IMR-90 (cell line): ENCODE data around the gene ATF7IP. TPM values are rescaled to one million over a fixed set of nuclear protein-coding genes. Genes with fewer than 3 reads are reported as not detected.

Experiments used
- ATAC-seq: fragments of 200-7000 bp; cut with Tn5 transposase; 2 replicates; pipeline ENCODE4 v1.9.1; 2020; ENCODE audit warnings: low read depth, mild to moderate bottlenecking, moderate library complexity
- BruUV-seq: library from RNA; stranded (reverse); fragments of 400-500 nt; replicated peaks from 2 replicates; lab custom pipeline; 2021; lab: Mats Ljungman, UMichigan
- CTCF ChIA-PET: fragments of 300-600 bp; formaldehyde crosslinking; extraction: SDS; loops from one replicate; lab custom pipeline; 2021; ENCODE audit warnings: antibody characterized with exemption; lab: Yijun Ruan, JAX
- POLR2A ChIA-PET: fragments of 300-600 bp; sonication (Branson Sonifier 250); formaldehyde crosslinking; loops from one replicate; lab custom pipeline; 2022; ENCODE audit warnings: antibody characterized with exemption; ENCODE audit not compliant: unreplicated experiment; lab: Charles Lee
- DNase-seq: peaks from one replicate; pipeline ENCODE4 v3.0.0; 2013
- H2AFZ ChIP-seq: replicated peaks from 2 replicates; pipeline ENCODE3; 2013; ENCODE audit warnings: low read length, mild to moderate bottlenecking; ENCODE audit not compliant: poor library complexity
- H2AK5ac ChIP-seq: 2 replicates; pipeline ENCODE4 v1.6.1; 2013; ENCODE audit warnings: low read depth, low read length, inconsistent platforms
- H2AK9ac ChIP-seq: replicated peaks from 2 replicates; pipeline ENCODE3; 2013; ENCODE audit warnings: mild to moderate bottlenecking, low read depth, low read length, moderate library complexity; ENCODE audit not compliant: poor library complexity
- H2BK120ac ChIP-seq: 2 replicates; pipeline ENCODE4 v1.6.1; 2013; ENCODE audit warnings: low read depth, low read length, inconsistent platforms
- H2BK15ac ChIP-seq: 3 replicates; pipeline ENCODE4 v1.6.1; 2013; ENCODE audit warnings: low read depth, low read length, inconsistent platforms
- H2BK20ac ChIP-seq: 2 replicates; pipeline ENCODE4 v1.6.1; 2013; ENCODE audit warnings: low read depth, mild to moderate bottlenecking, inconsistent platforms, low read length, moderate library complexity
- H2BK5ac ChIP-seq: 2 replicates; pipeline ENCODE4 v1.6.1; 2013; ENCODE audit warnings: mild to moderate bottlenecking, low read depth, low read length, inconsistent platforms; ENCODE audit not compliant: poor library complexity, severe bottlenecking
- H3K14ac ChIP-seq: replicated peaks from 2 replicates; pipeline ENCODE4 v1.6.1; 2013; ENCODE audit warnings: low read depth, low read length, inconsistent platforms
- H3K18ac ChIP-seq: 2 replicates; pipeline ENCODE4 v1.6.1; 2013; ENCODE audit warnings: low read depth, low read length, control low read depth
- H3K23ac ChIP-seq: 2 replicates; pipeline ENCODE4 v1.6.1; 2013; ENCODE audit warnings: low read depth, low read length, inconsistent platforms
- H3K27ac ChIP-seq: 2 replicates; pipeline ENCODE4 v1.5.1; 2013; ENCODE audit warnings: mild to moderate bottlenecking, control low read depth, low read length; ENCODE audit not compliant: insufficient read depth
- H3K27me3 ChIP-seq: 2 replicates; pipeline ENCODE4 v1.6.1; 2013; ENCODE audit warnings: low read length; ENCODE audit not compliant: control insufficient read depth, insufficient read depth
- H3K36me3 ChIP-seq: 2 replicates; pipeline ENCODE4 v1.6.1; 2013; ENCODE audit warnings: low read length, mixed read lengths; ENCODE audit not compliant: control insufficient read depth, insufficient read depth
- H3K4ac ChIP-seq: 2 replicates; pipeline ENCODE4 v1.6.1; 2013; ENCODE audit warnings: low read depth, low read length, inconsistent platforms
- H3K4me1 ChIP-seq: 2 replicates; pipeline ENCODE4 v1.6.1; 2013; ENCODE audit warnings: low read length, mixed read lengths; ENCODE audit not compliant: control insufficient read depth, insufficient read depth
- H3K4me2 ChIP-seq: 2 replicates; pipeline ENCODE4 v1.6.1; 2013; ENCODE audit warnings: low read depth, mild to moderate bottlenecking, control low read depth, low read length, moderate library complexity
- H3K4me3 ChIP-seq: 2 replicates; pipeline ENCODE4 v1.5.1; 2013; ENCODE audit warnings: low read depth, mild to moderate bottlenecking, control low read depth, low read length, moderate library complexity; ENCODE audit not compliant: insufficient read depth
- H3K56ac ChIP-seq: 2 replicates; pipeline ENCODE4 v1.6.1; 2013; ENCODE audit warnings: low read length, inconsistent platforms; ENCODE audit not compliant: insufficient read depth; ENCODE audit errors: extremely low read depth
- H3K79me1 ChIP-seq, 2 experiments: 2 replicates each; pipeline ENCODE4 v1.6.1; 2013; ENCODE audit warnings: low read length in 2 of 2, inconsistent platforms in 1 of 2, low read depth in 1 of 2
- H3K9ac ChIP-seq: 2 replicates; pipeline ENCODE4 v1.6.1; 2013; ENCODE audit warnings: low read depth, low read length, control low read depth
- H3K9me1 ChIP-seq: 2 replicates; pipeline ENCODE4 v1.6.1; 2013; ENCODE audit warnings: low read length, inconsistent platforms; ENCODE audit not compliant: insufficient read depth
- H3K9me3 ChIP-seq: 2 replicates; pipeline ENCODE4 v1.6.1; 2013; ENCODE audit warnings: low read length; ENCODE audit not compliant: control insufficient read depth, insufficient read depth
- H4K20me1 ChIP-seq: 2 replicates; pipeline ENCODE4 v1.6.1; 2013; ENCODE audit warnings: low read length, inconsistent platforms; ENCODE audit not compliant: insufficient read depth
- H4K5ac ChIP-seq: 2 replicates; pipeline ENCODE4 v1.6.1; 2013; ENCODE audit warnings: mild to moderate bottlenecking, low read depth, low read length, control low read depth
- H4K8ac ChIP-seq, 2 experiments: 2 replicates each; pipeline ENCODE4 v1.6.1; 2013; ENCODE audit warnings: low read depth in 2 of 2, low read length in 2 of 2, control low read depth in 1 of 2, inconsistent platforms in 1 of 2
- H4K91ac ChIP-seq: 2 replicates; pipeline ENCODE4 v1.6.1; 2013; ENCODE audit warnings: low read depth, low read length, inconsistent platforms; ENCODE audit not compliant: insufficient read depth
- BHLHE40 ChIP-seq: fragments of 150-350 bp; IDR thresholded peaks from 2 replicates; pipeline ENCODE4 v1.6.1; 2016; ENCODE audit warnings: mild to moderate bottlenecking, low read depth, low read length
- CEBPB ChIP-seq: IDR thresholded peaks from 2 replicates; pipeline ENCODE4 v1.6.1; 2012; ENCODE audit warnings: low read depth, low read length, improper control_type of control experiment
- CHD1 ChIP-seq: IDR thresholded peaks from 2 replicates; pipeline ENCODE4 v1.6.1; 2012; ENCODE audit warnings: low read depth, low read length, improper control_type of control experiment
- FOS ChIP-seq: fragments of 150-350 bp; IDR thresholded peaks from 2 replicates; pipeline ENCODE4 v1.6.1; 2016; ENCODE audit warnings: low read depth, low read length
- MAFK ChIP-seq: IDR thresholded peaks from 2 replicates; pipeline ENCODE4 v1.6.1; 2012; ENCODE audit warnings: low read depth, low read length, improper control_type of control experiment
- MAZ ChIP-seq: IDR thresholded peaks from 2 replicates; pipeline ENCODE4 v1.6.1; 2012; ENCODE audit warnings: low read depth, mild to moderate bottlenecking, low read length, improper control_type of control experiment, moderate library complexity, borderline replicate concordance
- MXI1 ChIP-seq: IDR thresholded peaks from 2 replicates; pipeline ENCODE4 v1.6.1; 2012; ENCODE audit warnings: low read depth, mild to moderate bottlenecking, low read length, moderate library complexity, borderline replicate concordance
- NFE2L2 ChIP-seq: fragments of 150-350 bp; IDR thresholded peaks from 2 replicates; pipeline ENCODE4 v1.6.1; 2016; ENCODE audit warnings: low read depth, mild to moderate bottlenecking, low read length
- POLR2A ChIP-seq: IDR thresholded peaks from 2 replicates; pipeline ENCODE4 v1.6.1; 2012; ENCODE audit warnings: mild to moderate bottlenecking, low read depth, low read length
- RAD21 ChIP-seq: IDR thresholded peaks from 2 replicates; pipeline ENCODE4 v1.6.1; 2012; ENCODE audit warnings: low read length, improper control_type of control experiment
- RCOR1 ChIP-seq: IDR thresholded peaks from 2 replicates; pipeline ENCODE4 v1.6.1; 2012; ENCODE audit warnings: mild to moderate bottlenecking, low read length, improper control_type of control experiment; ENCODE audit not compliant: insufficient replicate concordance
- RFX5 ChIP-seq: IDR thresholded peaks from 2 replicates; pipeline ENCODE4 v1.8.0; 2012; ENCODE audit warnings: low read depth, mild to moderate bottlenecking, low read length, moderate library complexity
- SMC3 ChIP-seq: fragments of 150-350 bp; IDR thresholded peaks from 2 replicates; pipeline ENCODE4 v1.6.1; 2016; ENCODE audit warnings: low read depth, mild to moderate bottlenecking, antibody characterized with exemption, low read length, moderate library complexity
- WGBS, 2 experiments: methylation state at CpG; one replicate each; pipeline versions ENCODE4 v1.1.5 to v1.1.7; 2013; ENCODE audit warnings: missing lambda C conversion rate in 2 of 2; ENCODE audit not compliant: insufficient read length in 1 of 2; ENCODE audit errors: extremely low coverage in 2 of 2; 5-methylcytosine and 5-hydroxymethylcytosine counted together
- dilution Hi-C: fragments of 300-500 bp; cut with HindIII; formaldehyde crosslinking; loops from one replicate; pipeline ENCODE4 v1.14.3; 2018; ENCODE audit warnings: low sequenced_read_pairs; ENCODE audit not compliant: unreplicated experiment
- in situ Hi-C: fragments of 300-500 bp; cut with MboI; formaldehyde crosslinking; loops from 3 replicates; pipeline ENCODE4 v1.14.3; 2019; ENCODE audit warnings: low sequenced_read_pairs, inconsistent platforms, mixed read lengths
- intact Hi-C: fragments of 100-400 bp; cut with micrococcal nuclease; formaldehyde crosslinking; loops from 2 replicates; pipeline ENCODE4 v1.10.0; 2022
- polyA plus RNA-seq, 3 experiments: library from polyadenylated mRNA; depleted of rRNA; stranded (reverse); fragments of >200 nt; gene quantifications; 2 replicates each; pipeline ENCODE4 v1.2.3, GENCODE V29; 2012; ENCODE audit warnings: low replicate concordance in 1 of 3
- total RNA-seq: library from RNA; depleted of rRNA; stranded (reverse); fragments of >200 nt; gene quantifications from 2 replicates; pipeline ENCODE4 v1.2.3, GENCODE V29; 2012
- TF ChIP-seq, protein P1 (sequence below): conservative IDR thresholded peaks from 2 replicates; pipeline ENCODE4 v1.5.1; 2012; ENCODE audit warnings: mild to moderate bottlenecking, low read depth, low read length, improper control_type of control experiment
- TF ChIP-seq, protein P2 (sequence below): fragments of 150-350 bp; IDR thresholded peaks from 2 replicates; pipeline ENCODE4 v1.6.1; 2017; ENCODE audit warnings: mild to moderate bottlenecking, antibody characterized with exemption, low read length, low read depth
- TF ChIP-seq, protein P3 (sequence below): fragments of 150-350 bp; IDR thresholded peaks from 2 replicates; pipeline ENCODE4 v1.6.1; 2016; ENCODE audit warnings: low read depth, mild to moderate bottlenecking, low read length, moderate library complexity, borderline replicate concordance

ATF7IP gene
- total and polyA plus RNA-seq, 2 of the 4 experiments (the other 2 are of a cell fraction) = 9.4 to 22.8 TPM

DNA sequence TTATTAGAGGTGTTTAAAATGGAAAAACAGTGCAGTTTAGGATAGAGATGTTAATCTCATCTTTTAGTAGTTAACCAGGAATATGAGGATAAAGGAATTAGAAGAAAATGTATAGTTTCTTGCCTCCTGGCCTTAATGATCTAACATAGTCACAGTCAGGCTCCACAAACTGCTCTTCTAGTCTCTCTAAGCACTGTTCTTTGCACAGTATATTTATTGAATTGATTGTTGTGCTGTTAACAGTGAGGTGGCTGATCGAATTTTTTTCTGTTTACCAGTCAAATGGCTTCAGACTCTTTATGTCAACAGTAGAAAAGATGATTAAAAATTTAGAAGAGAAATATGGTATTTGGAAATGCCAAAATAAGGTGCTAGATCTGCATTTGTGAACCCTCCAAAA is 37.8 kb downstream of the ATF7IP start:
- POLR2A ChIA-PET = no interaction called here
- H3K4me2 ChIP-seq = peak overlapping the region; percentile 14; the same call in 1 of the 2 replicates
- CTCF ChIA-PET = interaction anchor here (0.5 to 1.5 kb wide), 3 partner anchors 9 to 11 kb away, joined by 3 to 7 read pairs (median 4); no protein-coding TSS in a partner anchor

More for the DNA sequence above, 37.8 kb downstream of the ATF7IP start:
- DNase-seq = no peak
- Histone ChIP-seq H3K9me1 (no peaks in the 10 kb centered on the region), H2BK20ac (no peak overlapping the region), H3K36me3 (no peaks in the 10 kb centered on the region), H2AFZ (no peak overlapping the region), H4K20me1 (0 out of 2 replicates have a peak, but pooled peaks cover 4% of the 10 kb centered on the region), H3K56ac (no peak overlapping the region), H3K9ac (peak overlapping the region; percentile 23; the same call in 1 of the 2 replicates), H2AK9ac (no peak overlapping the region), H2AK5ac (no peak overlapping the region), H3K27ac (no peak overlapping the region), H4K91ac (no peak overlapping the region), H3K4ac (no peak overlapping the region), H4K5ac (no peak overlapping the region), H3K79me1 (peaks cover 0 to 40% of the 10 kb centered on the region in 2 experiments; a peak in 3 of 4 replicates), H2BK120ac (no peak overlapping the region), H3K9me3 (no peaks in the 10 kb centered on the region; the same call in 1 of the 2 replicates), H2BK5ac (peak overlapping the region; percentile 40), H3K4me3 (no peak overlapping the region), H3K23ac (no peak overlapping the region), H3K4me1 (peaks cover 4% of the 10 kb centered on the region; the same call in 1 of the 2 replicates), H3K14ac (no peak overlapping the region), H2BK15ac (no peak overlapping the region), H3K27me3 (no peaks in the 10 kb centered on the region), H3K18ac (peak overlapping the region; percentile 17; the same call in 1 of the 2 replicates), H4K8ac (no peak overlapping the region)
- intact Hi-C loops = no loop called here
- dilution Hi-C loops = no loop called here
- no CpG with 5 or more reads among the region's 1 CpG for WGBS, 2 experiments
- no TSS peak for BruUV-seq
- peak; percentile 52 for ATAC-seq
- TF ChIP-seq BHLHE40 (no peak), FOS (no peak), RAD21 (no peak), SMC3 (no peak), POLR2A (no peak), RFX5 (no peak), CHD1 (no peak), MAFK (no peak), CEBPB (no peak), MAZ (no peak), NFE2L2 (no peak), RCOR1 (no peak), MXI1 (no peak)
- TF ChIP-seq, protein P1, sequence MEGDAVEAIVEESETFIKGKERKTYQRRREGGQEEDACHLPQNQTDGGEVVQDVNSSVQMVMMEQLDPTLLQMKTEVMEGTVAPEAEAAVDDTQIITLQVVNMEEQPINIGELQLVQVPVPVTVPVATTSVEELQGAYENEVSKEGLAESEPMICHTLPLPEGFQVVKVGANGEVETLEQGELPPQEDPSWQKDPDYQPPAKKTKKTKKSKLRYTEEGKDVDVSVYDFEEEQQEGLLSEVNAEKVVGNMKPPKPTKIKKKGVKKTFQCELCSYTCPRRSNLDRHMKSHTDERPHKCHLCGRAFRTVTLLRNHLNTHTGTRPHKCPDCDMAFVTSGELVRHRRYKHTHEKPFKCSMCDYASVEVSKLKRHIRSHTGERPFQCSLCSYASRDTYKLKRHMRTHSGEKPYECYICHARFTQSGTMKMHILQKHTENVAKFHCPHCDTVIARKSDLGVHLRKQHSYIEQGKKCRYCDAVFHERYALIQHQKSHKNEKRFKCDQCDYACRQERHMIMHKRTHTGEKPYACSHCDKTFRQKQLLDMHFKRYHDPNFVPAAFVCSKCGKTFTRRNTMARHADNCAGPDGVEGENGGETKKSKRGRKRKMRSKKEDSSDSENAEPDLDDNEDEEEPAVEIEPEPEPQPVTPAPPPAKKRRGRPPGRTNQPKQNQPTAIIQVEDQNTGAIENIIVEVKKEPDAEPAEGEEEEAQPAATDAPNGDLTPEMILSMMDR = no peak
- TF ChIP-seq, protein P2, sequence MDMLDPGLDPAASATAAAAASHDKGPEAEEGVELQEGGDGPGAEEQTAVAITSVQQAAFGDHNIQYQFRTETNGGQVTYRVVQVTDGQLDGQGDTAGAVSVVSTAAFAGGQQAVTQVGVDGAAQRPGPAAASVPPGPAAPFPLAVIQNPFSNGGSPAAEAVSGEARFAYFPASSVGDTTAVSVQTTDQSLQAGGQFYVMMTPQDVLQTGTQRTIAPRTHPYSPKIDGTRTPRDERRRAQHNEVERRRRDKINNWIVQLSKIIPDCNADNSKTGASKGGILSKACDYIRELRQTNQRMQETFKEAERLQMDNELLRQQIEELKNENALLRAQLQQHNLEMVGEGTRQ = no peak
- TF ChIP-seq, protein P3, sequence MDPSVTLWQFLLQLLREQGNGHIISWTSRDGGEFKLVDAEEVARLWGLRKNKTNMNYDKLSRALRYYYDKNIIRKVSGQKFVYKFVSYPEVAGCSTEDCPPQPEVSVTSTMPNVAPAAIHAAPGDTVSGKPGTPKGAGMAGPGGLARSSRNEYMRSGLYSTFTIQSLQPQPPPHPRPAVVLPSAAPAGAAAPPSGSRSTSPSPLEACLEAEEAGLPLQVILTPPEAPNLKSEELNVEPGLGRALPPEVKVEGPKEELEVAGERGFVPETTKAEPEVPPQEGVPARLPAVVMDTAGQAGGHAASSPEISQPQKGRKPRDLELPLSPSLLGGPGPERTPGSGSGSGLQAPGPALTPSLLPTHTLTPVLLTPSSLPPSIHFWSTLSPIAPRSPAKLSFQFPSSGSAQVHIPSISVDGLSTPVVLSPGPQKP = no peak
- in situ Hi-C loops = no loop called here
